NCI-H446 treated with DMSO at 0.1 percent for 48 hours (cell line): ENCODE measurements around the gene PLEKHG3.
A peak's percentile ranks its signal among the peaks of the same experiment; 100 is the strongest.

ENCODE experiments used
- DNase-seq: peaks from one replicate; lab custom pipeline; 2025; lab: John Stamatoyannopoulos, UW

PLEKHG3 gene

GRCh38 chr14:64707661-64708060, 3.4 kb downstream of the PLEKHG3 start:
- DNase-seq: no peak

DNA sequence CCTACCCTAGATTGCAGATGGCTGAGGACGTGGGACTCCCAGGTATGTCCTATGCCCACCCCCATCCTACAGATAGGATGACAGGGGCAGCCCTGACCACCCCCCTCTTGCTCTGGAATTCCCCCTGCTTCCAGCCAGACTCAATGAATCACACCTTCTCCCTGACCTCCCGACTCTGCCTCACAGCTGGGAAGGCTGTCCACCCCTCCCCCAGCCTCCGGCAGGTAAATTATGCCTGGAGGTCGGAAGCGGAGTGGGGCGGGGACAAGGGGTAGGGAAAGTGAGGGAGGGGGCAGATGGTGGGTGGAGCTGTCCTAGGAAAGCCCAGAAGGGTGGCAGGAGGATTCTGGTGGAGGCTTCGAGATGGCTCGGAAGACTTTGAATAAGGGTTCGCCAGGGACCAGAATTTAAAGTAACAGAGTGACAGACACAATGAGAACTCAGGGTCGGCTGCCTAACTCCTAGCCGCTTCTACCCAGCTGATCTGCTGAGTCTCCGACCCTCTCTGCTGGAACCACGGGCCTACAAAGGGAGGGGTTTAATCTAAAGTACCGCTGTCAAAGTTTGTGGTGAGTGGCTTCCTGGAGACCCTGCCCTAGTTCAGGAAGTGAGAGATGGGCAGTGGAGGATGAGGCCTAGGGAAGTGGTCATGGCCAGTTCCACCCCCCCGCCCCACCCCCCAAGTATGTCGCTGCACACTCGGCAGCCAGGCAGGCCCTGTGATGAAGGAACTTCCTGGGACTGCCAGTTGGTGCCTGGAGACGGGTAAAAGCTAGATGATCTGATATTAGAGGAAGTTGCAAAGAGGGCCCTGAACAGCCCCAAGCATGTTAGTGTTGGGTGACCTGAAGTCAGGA, 4.2 kb downstream of the PLEKHG3 start:
- no peak for DNase-seq

GRCh38 chr14:64709126-64709525, 4.9 kb downstream of the PLEKHG3 start:
- no peak for DNase-seq

- no peak for DNase-seq
Measured at GRCh38 chr14:64711039-64711438, 6.8 kb downstream of the PLEKHG3 start.

DNA sequence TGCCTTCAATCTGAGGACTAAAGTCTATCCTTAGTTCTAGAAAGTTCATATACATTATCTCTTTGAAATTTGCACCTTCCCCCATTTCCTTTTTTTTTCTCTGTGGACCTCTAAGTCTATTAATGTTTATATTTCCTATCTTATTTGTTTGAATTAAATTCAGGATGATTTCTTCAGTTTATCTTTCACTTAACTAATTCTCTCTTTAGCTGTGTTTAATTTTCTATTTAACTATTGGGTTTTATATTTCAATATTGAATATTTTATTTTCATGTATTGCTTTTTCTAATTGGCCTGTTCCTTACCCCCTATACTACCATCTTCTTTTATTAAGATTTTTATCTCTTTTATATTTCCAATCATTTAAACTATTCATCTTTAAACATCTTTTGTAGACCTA, 9.5 kb downstream of the PLEKHG3 start:
- no peak for DNase-seq

- DNase-seq: no peak
Measured at GRCh38 chr14:64714432-64715025, 10.3 kb downstream of the PLEKHG3 start.

DNA sequence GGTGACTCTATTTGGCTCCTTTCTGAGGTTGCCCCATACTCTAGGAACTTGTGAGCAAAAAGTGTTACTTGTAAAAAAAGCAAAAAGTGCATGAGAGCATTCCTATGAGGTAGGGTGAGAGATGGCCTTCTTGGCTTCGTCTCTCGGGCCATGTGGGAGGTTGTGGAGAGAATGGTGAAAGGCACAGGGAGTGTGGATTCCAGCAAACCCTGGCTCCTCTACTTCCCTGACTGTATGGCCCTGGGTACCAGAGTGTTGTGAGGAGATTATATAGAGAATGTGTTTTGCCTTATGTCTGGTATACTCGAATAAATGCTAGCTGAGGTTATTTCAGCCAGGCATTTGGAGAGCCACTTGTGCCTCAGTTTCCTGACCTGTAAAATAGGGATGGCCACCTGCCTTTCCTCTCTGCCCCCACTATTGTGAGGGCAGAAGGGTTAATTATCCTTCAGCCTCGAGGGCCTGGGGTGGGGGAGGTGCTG, 11.0 kb downstream of the PLEKHG3 start:
- DNase-seq: no peak

- DNase-seq: no peak
Measured at GRCh38 chr14:64715628-64716412, 11.6 kb downstream of the PLEKHG3 start.

GRCh38 chr14:64717870-64718269, 13.6 kb downstream of the PLEKHG3 start:
- peak; percentile 36 for DNase-seq

GRCh38 chr14:64718762-64719161, 14.5 kb downstream of the PLEKHG3 start:
- DNase-seq: no peak

DNA sequence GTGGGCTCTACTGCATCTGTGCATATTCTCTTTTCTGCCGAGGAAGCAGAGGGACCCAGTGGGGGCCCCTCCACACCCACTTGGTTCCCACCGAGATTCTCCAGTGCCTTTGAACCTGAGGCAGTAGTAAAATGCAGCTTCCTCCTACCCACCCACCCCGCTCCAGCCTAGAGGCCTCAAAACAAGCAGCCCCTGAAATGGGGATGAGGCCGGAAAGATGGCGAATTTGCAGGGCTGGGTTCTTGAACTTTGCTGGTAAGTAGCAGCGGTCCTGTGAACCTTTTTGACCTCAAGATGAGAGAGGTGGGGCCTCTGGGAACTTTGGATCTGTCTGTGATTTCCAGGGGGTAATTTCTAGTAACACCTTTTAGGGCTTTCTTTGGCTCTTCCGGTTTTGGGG, 15.4 kb downstream of the PLEKHG3 start:
- no peak for DNase-seq

DNA sequence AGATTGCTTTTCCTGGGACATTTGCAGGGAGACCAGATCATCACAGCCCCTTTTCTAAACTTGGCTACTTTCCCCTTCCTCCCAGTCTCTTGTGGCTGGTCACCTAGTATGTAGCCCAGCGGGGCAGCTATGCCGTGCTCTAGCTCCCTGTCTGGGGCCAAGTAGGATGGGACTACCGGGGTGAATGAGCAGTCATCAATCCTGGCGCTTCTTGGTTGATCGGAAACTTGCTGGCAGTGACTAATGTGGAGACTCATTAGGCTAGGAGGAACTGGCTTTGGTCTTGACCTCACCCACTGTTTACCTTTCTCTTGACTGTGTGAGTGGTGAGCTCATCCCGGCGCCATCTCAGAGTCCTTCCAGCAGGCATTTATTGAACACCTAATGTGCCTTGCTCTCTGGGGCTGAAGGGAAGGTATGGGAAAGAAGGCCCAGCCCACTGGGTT, 15.9 kb downstream of the PLEKHG3 start:
- DNase-seq: no peak

DNA sequence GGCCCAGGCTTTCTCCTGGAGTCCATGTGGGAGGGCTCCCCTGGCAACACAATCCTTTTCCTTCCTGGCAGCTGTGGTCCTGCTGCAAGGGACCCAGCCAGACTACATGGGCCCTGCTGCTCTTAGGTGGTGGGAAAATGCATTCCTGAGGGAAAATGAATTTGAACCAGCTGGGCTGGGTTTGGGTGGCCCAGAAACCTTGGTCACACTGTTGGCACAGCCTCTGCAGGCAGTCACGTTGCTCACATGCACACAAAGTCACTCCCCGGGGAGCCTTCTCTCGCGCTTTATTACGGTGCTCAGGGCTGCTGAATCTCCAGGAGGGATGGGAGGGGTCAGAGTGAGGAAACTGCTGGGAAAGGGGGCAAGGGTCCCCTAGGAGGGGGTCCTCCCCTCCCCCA, 17.2 kb downstream of the PLEKHG3 start:
- no peak for DNase-seq

DNA sequence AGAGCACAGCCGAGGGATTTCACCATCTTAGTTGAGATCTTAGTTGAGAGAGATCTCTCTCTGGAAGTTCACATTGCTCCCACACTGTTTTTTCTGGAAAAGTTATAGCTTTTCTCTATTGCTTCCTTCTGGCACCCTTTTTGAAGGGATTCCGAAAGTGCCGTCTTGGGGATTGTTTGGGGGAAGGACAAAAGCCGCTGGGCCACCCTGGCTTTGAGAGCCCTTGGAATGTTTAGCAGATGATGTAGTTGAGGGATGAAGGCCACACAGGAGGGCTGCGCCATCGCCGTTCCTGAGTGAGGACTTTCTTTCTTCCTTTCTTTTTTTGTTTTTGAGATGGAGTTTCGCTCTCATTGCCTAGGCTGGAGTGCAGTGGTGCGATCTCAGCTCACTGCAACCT, 17.7 kb downstream of the PLEKHG3 start:
- no peak for DNase-seq

GRCh38 chr14:64722842-64723447, 18.7 kb downstream of the PLEKHG3 start:
- DNase-seq: no peak

- no peak for DNase-seq
Measured at GRCh38 chr14:64723691-64724577, 19.7 kb downstream of the PLEKHG3 start.

- DNase-seq: no peak
Measured at GRCh38 chr14:64724578-64724930, 20.3 kb downstream of the PLEKHG3 start.

- no peak for DNase-seq
Measured at GRCh38 chr14:64725261-64725815, 21.1 kb downstream of the PLEKHG3 start.

GRCh38 chr14:64725879-64726584, 21.8 kb downstream of the PLEKHG3 start:
- no peak for DNase-seq

- no peak for DNase-seq
Measured at GRCh38 chr14:64726585-64726890, 22.3 kb downstream of the PLEKHG3 start.
